GM12872 (cell line): ENCODE results near the gene ANXA8.

Source experiments
- TF ChIP-seq, protein P1 (sequence below): IDR thresholded peaks from 3 replicates; pipeline ENCODE4 v1.5.1; 2011; ENCODE audit warnings: low read depth, mild to moderate bottlenecking, low read length, moderate library complexity; ENCODE audit not compliant: insufficient read depth

Gene ANXA8

GRCh38 chr10:47444047-47444446 lies 39.9 kb downstream of the ANXA8 start:
- TF ChIP-seq, protein P1, sequence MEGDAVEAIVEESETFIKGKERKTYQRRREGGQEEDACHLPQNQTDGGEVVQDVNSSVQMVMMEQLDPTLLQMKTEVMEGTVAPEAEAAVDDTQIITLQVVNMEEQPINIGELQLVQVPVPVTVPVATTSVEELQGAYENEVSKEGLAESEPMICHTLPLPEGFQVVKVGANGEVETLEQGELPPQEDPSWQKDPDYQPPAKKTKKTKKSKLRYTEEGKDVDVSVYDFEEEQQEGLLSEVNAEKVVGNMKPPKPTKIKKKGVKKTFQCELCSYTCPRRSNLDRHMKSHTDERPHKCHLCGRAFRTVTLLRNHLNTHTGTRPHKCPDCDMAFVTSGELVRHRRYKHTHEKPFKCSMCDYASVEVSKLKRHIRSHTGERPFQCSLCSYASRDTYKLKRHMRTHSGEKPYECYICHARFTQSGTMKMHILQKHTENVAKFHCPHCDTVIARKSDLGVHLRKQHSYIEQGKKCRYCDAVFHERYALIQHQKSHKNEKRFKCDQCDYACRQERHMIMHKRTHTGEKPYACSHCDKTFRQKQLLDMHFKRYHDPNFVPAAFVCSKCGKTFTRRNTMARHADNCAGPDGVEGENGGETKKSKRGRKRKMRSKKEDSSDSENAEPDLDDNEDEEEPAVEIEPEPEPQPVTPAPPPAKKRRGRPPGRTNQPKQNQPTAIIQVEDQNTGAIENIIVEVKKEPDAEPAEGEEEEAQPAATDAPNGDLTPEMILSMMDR = no peak

GRCh38 chr10:47443145-47443544 lies 40.8 kb downstream of the ANXA8 start:
- TF ChIP-seq, protein P1 = no peak

DNA sequence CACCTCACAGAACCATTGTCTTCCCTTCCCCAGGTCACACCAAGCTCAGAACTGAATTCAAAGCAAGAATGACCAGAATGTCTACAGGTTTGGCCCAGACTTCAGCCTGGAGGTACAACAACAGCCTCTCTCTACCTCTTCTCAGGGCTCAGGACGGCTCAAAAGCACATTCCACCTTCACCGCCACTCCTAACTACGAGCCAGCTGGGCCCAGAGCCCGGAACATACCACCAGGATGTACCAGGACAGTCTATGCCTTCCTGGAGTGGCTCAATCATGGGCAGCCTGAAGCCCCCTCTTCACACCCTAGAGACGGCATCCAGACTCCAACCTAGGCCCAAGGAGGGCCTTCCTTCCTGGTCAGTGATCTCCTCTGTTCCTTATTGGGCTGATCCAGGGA lies 41.6 kb downstream of the ANXA8 start:
- TF ChIP-seq, protein P1 = no peak

DNA sequence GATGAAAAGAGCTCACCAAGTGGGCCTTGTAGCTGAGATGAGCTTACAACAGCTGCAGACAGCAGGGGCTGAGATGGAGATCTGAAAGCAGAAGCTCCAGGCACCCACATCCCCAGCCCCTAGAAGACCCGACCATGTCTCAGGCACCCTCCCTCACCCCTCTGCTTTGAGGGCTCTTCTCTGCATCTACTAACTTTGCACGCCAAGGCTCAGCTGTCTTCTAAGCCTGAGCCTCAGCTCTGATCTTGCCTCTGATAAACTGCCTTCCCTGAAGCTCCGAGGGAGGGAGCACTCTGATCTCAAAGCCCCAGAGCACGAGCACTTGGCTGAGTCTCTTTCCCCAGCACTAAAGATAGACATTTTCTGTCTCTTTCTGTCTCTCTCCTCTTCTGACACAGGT lies 42.0 kb downstream of the ANXA8 start:
- TF ChIP-seq, protein P1 = no peak

- TF ChIP-seq, protein P1 = no peak
Observed at GRCh38 chr10:47440207-47440606, 43.7 kb downstream of the ANXA8 start.

DNA sequence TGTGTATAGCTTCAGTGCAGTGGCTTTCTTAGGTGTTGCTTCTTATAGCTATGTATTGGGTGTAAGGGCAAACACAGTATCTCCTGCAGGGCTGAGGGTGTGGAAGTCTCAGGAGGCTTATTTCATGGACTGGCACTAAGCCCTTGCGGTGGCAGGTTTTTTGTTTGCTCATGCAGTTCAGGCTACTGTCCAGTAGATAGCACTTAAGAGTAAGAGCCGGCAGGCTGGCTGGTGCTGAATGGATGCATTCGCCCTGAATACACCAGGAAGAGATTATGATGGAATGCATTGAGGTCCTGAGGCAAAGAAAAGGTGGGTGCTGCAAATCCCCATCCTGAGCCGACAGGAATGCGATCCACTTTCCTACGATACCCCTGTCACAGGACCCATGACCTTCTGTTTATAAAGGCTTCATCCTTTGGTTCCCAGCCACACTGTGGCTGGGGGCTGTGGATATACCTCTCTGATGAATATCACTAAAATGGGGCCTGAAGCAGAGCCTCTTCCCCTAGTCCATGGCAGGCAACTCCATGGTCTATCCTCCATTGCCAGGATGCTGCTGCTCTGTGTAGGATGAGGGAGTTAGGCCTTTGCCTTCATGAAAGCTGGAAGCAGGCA lies 44.9 kb downstream of the ANXA8 start:
- TF ChIP-seq, protein P1 = peak; percentile 40; the same call in 1 of the 3 replicates

- TF ChIP-seq, protein P1 = no peak
Observed at GRCh38 chr10:47435081-47435480, 48.8 kb downstream of the ANXA8 start.

GRCh38 chr10:47425813-47426419 lies 58.0 kb downstream of the ANXA8 start:
- TF ChIP-seq, protein P1 = no peak
